ENCODE data around the gene TMUB1. TPM values are rescaled to one million over a fixed set of nuclear protein-coding genes. Genes with fewer than 3 reads are reported as not detected.

The TMUB1 gene
- total RNA-seq, 1 experiment from 2014 or later = 68.1 TPM

- Mint-ChIP-seq H3K36me3 (ENCODE audit: insufficient read depth, unreplicated experiment) (peaks cover 95% of the 10 kb centered on the region), H3K27ac (ENCODE audit: unreplicated experiment) (no peak overlapping the region), H3K4me3 (ENCODE audit: unreplicated experiment) (no peak overlapping the region), H3K27me3 (ENCODE audit: insufficient read depth, unreplicated experiment) (no peaks in the 10 kb centered on the region), H3K4me1 (ENCODE audit: low read depth, unreplicated experiment) (no peaks in the 10 kb centered on the region), H3K9me3 (ENCODE audit: unreplicated experiment) (no peaks in the 10 kb centered on the region)
- no peak for DNase-seq
- peaks cover 1% of the 10 kb centered on the region for H3K36me3 ChIP-seq (ENCODE audit: control insufficient read depth, insufficient read depth, low read length)
- 0 out of 2 replicates have a peak, but pooled peaks cover 5% of the 10 kb centered on the region for H3K4me1 ChIP-seq
- no TSS peak for BruUV-seq (replicated peaks)
- H3K27me3 ChIP-seq (replicated peaks; ENCODE audit: control insufficient read depth, insufficient read depth, low read length) = no peaks in the 10 kb centered on the region
- ChIA-PET CTCF (no interaction called here), POLR2A (no interaction called here)
- H3K9me3 ChIP-seq = no peaks in the 10 kb centered on the region
- intact Hi-C loops (cut with micrococcal nuclease; ENCODE audit: unreplicated experiment) = no loop called here
- no peak overlapping the region for H3K4me3 ChIP-seq (ENCODE audit: low read depth, low read length)
- TF ChIP-seq CTCF (IDR thresholded peaks at IDR 0.05; ENCODE audit: insufficient read depth in 1 of 2, low read depth in 1 of 2, low read length in 1 of 2, severe bottlenecking in 1 of 2, unreplicated experiment in 1 of 2) = no peak
Measured at GRCh38 chr7:151073990-151074389, 9.3 kb downstream of the TMUB1 start.

- intact Hi-C loops (cut with micrococcal nuclease; ENCODE audit: unreplicated experiment) = no loop called here
- POLR2A ChIA-PET = interaction anchor here (1.2 kb wide), 1 partner anchor 8 kb away, joined by 3 read pairs; no protein-coding TSS in a partner anchor
Measured at GRCh38 chr7:151071032-151071866, 12.0 kb downstream of the TMUB1 start.

GRCh38 chr7:151070574-151070960, 12.7 kb downstream of the TMUB1 start:
- CTCF ChIA-PET = no interaction called here
- DNase-seq = no peak
- H3K36me3 ChIP-seq (ENCODE audit: control insufficient read depth, insufficient read depth, low read length) = peaks cover 3% of the 10 kb centered on the region
- no peaks in the 10 kb centered on the region for H3K9me3 ChIP-seq
- Mint-ChIP-seq H3K9me3 (ENCODE audit: unreplicated experiment) (no peaks in the 10 kb centered on the region), H3K4me1 (ENCODE audit: low read depth, unreplicated experiment) (no peaks in the 10 kb centered on the region), H3K27ac (ENCODE audit: unreplicated experiment) (no peak overlapping the region), H3K27me3 (ENCODE audit: insufficient read depth, unreplicated experiment) (no peaks in the 10 kb centered on the region), H3K36me3 (ENCODE audit: insufficient read depth, unreplicated experiment) (peaks cover 92% of the 10 kb centered on the region), H3K4me3 (ENCODE audit: unreplicated experiment) (no peak overlapping the region)
- TSS peak; percentile 3 for BruUV-seq (replicated peaks)
- no peak overlapping the region for H3K4me3 ChIP-seq (ENCODE audit: low read depth, low read length)
- H3K27me3 ChIP-seq (replicated peaks; ENCODE audit: control insufficient read depth, insufficient read depth, low read length) = no peaks in the 10 kb centered on the region
- peaks cover 18% of the 10 kb centered on the region for H3K4me1 ChIP-seq
- intact Hi-C loops (cut with micrococcal nuclease; ENCODE audit: unreplicated experiment) = no loop called here
- POLR2A ChIA-PET = interaction anchor here (1.2 kb wide), 1 partner anchor 8 kb away, joined by 3 read pairs; no protein-coding TSS in a partner anchor
- no peak for TF ChIP-seq CTCF (IDR thresholded peaks at IDR 0.05; ENCODE audit: insufficient read depth in 1 of 2, low read depth in 1 of 2, low read length in 1 of 2, severe bottlenecking in 1 of 2, unreplicated experiment in 1 of 2)

More at GRCh38 chr7:151071032-151071866, 12.0 kb downstream of the TMUB1 start:
- Mint-ChIP-seq H3K4me3 (ENCODE audit: unreplicated experiment) (no peak overlapping the region), H3K4me1 (ENCODE audit: low read depth, unreplicated experiment) (no peaks in the 10 kb centered on the region), H3K9me3 (ENCODE audit: unreplicated experiment) (no peaks in the 10 kb centered on the region), H3K27me3 (ENCODE audit: insufficient read depth, unreplicated experiment) (no peaks in the 10 kb centered on the region), H3K27ac (ENCODE audit: unreplicated experiment) (no peak overlapping the region), H3K36me3 (ENCODE audit: insufficient read depth, unreplicated experiment) (peaks cover 93% of the 10 kb centered on the region)
- no peaks in the 10 kb centered on the region for H3K27me3 ChIP-seq (replicated peaks; ENCODE audit: control insufficient read depth, insufficient read depth, low read length)
- no peak for DNase-seq
- no peaks in the 10 kb centered on the region for H3K9me3 ChIP-seq
- peaks cover 1% of the 10 kb centered on the region for H3K36me3 ChIP-seq (ENCODE audit: control insufficient read depth, insufficient read depth, low read length)
- H3K4me3 ChIP-seq (ENCODE audit: low read depth, low read length) = no peak overlapping the region
- CTCF ChIA-PET = no interaction called here
- no TSS peak for BruUV-seq (replicated peaks)
- H3K4me1 ChIP-seq = peaks cover 18% of the 10 kb centered on the region
- TF ChIP-seq CTCF (IDR thresholded peaks at IDR 0.05; ENCODE audit: insufficient read depth in 1 of 2, low read depth in 1 of 2, low read length in 1 of 2, severe bottlenecking in 1 of 2, unreplicated experiment in 1 of 2) = no peak
